OCI-LY1 (cell line): ENCODE measurements around the gene VENTX.

ENCODE experiments used
- H2AFZ ChIP-seq: fragments of 200-600 bp; sonication (generic), shearing (Covaris generic); 2 replicates; pipeline ENCODE4 v1.6.0; 2014; ENCODE audit warnings: antibody characterized with exemption, mild to moderate bottlenecking, low read length
- H3F3A ChIP-seq: fragments of 200-600 bp; sonication (generic), shearing (Covaris generic); 2 replicates; pipeline ENCODE4 v1.6.0; 2014; ENCODE audit warnings: mild to moderate bottlenecking, antibody characterized with exemption, low read length, moderate library complexity; ENCODE audit not compliant: insufficient read depth
- H3K27ac ChIP-seq: fragments of 200-600 bp; sonication (generic); 2 replicates; pipeline ENCODE4 v1.5.1; 2014; ENCODE audit warnings: low read length, mixed run types, mild to moderate bottlenecking, low read depth; ENCODE audit not compliant: poor library complexity, severe bottlenecking
- H3K27me3 ChIP-seq: fragments of 200-600 bp; sonication (generic); 2 replicates; pipeline ENCODE4 v1.6.0; 2014; ENCODE audit warnings: antibody characterized with exemption, mild to moderate bottlenecking, low read length, moderate library complexity; ENCODE audit not compliant: insufficient read depth
- H3K36me3 ChIP-seq: fragments of 200-600 bp; sonication (generic); 2 replicates; pipeline ENCODE4 v1.6.1; 2014; ENCODE audit warnings: mild to moderate bottlenecking, antibody characterized with exemption, low read length, moderate library complexity, mixed read lengths; ENCODE audit not compliant: insufficient read depth
- H3K4me1 ChIP-seq: fragments of 200-600 bp; sonication (generic); 2 replicates; pipeline ENCODE4 v1.5.1; 2014; ENCODE audit warnings: mild to moderate bottlenecking, low read length, moderate library complexity; ENCODE audit not compliant: insufficient read depth, severe bottlenecking
- H3K4me2 ChIP-seq: fragments of 200-600 bp; sonication (generic), shearing (Covaris generic); 2 replicates; pipeline ENCODE4 v1.6.1; 2014; ENCODE audit warnings: low read length
- H3K4me3 ChIP-seq: fragments of 200-600 bp; sonication (generic); 2 replicates; pipeline ENCODE4 v1.5.1; 2014; ENCODE audit warnings: low read length, low read depth, mild to moderate bottlenecking, mixed read lengths; ENCODE audit not compliant: poor library complexity, severe bottlenecking
- H3K79me2 ChIP-seq: fragments of 200-600 bp; shearing (Covaris generic); 2 replicates; pipeline ENCODE4 v1.6.1; 2016; ENCODE audit warnings: mixed run types, low read length, mixed read lengths; ENCODE audit not compliant: insufficient read depth
- H3K9ac ChIP-seq: fragments of 200-600 bp; sonication (generic), shearing (Covaris generic); 2 replicates; pipeline ENCODE4 v1.6.1; 2014; ENCODE audit warnings: mild to moderate bottlenecking, low read length, mixed read lengths
- H3K9me2 ChIP-seq: fragments of 200-600 bp; sonication (generic), shearing (Covaris generic); 2 replicates; pipeline ENCODE4 v1.6.1; 2014; ENCODE audit warnings: low read depth, mild to moderate bottlenecking, low read length, mixed read lengths
- H3K9me3 ChIP-seq: fragments of 200-600 bp; shearing (Covaris generic); 2 replicates; pipeline ENCODE4 v1.6.1; 2014; ENCODE audit warnings: low read length, mixed read lengths
- H4K20me1 ChIP-seq: fragments of 200-600 bp; sonication (generic), shearing (Covaris generic); 2 replicates; pipeline ENCODE4 v1.6.0; 2016; ENCODE audit warnings: mild to moderate bottlenecking, low read length; ENCODE audit not compliant: insufficient read depth
- CTCF ChIP-seq: fragments of 200-600 bp; sonication (generic), shearing (Covaris generic); IDR thresholded peaks from 2 replicates; pipeline ENCODE4 v1.5.1; 2017; ENCODE audit warnings: mild to moderate bottlenecking, antibody characterized with exemption, low read length, moderate library complexity, mixed read lengths
- EZH2 ChIP-seq: fragments of 200-600 bp; sonication (generic), shearing (Covaris generic); IDR thresholded peaks from 2 replicates; pipeline ENCODE4 v1.8.0; 2017; ENCODE audit warnings: borderline replicate concordance, mixed run types, mild to moderate bottlenecking, antibody characterized with exemption, low read length, moderate library complexity, mixed read lengths

Gene VENTX

DNA sequence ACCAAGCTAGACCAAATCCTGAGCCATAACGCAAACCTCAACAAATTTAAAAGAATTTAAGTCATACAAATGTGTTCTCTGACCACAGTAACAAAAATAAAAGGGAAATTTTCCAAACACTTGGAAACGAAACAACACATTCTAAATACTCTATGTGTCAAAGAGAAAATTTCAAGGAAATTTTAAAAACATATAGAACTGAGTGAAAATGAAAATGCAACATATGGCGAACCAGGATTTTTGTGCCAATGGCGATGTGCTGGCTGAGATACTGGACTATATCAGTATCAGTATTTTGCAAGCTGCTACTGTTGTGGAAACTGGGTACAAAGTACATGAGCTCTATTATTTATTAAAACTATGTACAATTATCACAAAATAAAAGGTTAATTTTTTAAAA is 43.5 kb upstream of the VENTX start:
- H3K9me3 ChIP-seq = no peaks in the 10 kb centered on the region
- no peaks in the 10 kb centered on the region for H3K79me2 ChIP-seq
- H3K4me2 ChIP-seq = no peak overlapping the region
- H2AFZ ChIP-seq = no peak overlapping the region
- TF ChIP-seq CTCF (no peak), EZH2 (no peak)
- no peaks in the 10 kb centered on the region for H3K27me3 ChIP-seq
- H3F3A ChIP-seq = no peaks in the 10 kb centered on the region
- H3K4me3 ChIP-seq = no peak overlapping the region
- H3K9ac ChIP-seq = no peak overlapping the region
- H3K27ac ChIP-seq = no peak overlapping the region
- no peaks in the 10 kb centered on the region for H3K9me2 ChIP-seq
- H4K20me1 ChIP-seq = no peaks in the 10 kb centered on the region
- H3K4me1 ChIP-seq = no peaks in the 10 kb centered on the region
- H3K36me3 ChIP-seq = no peaks in the 10 kb centered on the region

GRCh38 chr10:133195096-133195495 is 42.6 kb upstream of the VENTX start:
- H3K4me1 ChIP-seq = no peaks in the 10 kb centered on the region
- no peaks in the 10 kb centered on the region for H3F3A ChIP-seq
- H3K27ac ChIP-seq = no peak overlapping the region
- no peaks in the 10 kb centered on the region for H3K36me3 ChIP-seq
- H3K4me3 ChIP-seq = no peak overlapping the region
- H3K27me3 ChIP-seq = no peaks in the 10 kb centered on the region
- H2AFZ ChIP-seq = no peak overlapping the region
- H3K9me3 ChIP-seq = no peaks in the 10 kb centered on the region
- no peaks in the 10 kb centered on the region for H3K9me2 ChIP-seq
- TF ChIP-seq EZH2 (no peak), CTCF (no peak)
- H4K20me1 ChIP-seq = no peaks in the 10 kb centered on the region
- no peak overlapping the region for H3K9ac ChIP-seq
- H3K4me2 ChIP-seq = no peak overlapping the region
- H3K79me2 ChIP-seq = no peaks in the 10 kb centered on the region

DNA sequence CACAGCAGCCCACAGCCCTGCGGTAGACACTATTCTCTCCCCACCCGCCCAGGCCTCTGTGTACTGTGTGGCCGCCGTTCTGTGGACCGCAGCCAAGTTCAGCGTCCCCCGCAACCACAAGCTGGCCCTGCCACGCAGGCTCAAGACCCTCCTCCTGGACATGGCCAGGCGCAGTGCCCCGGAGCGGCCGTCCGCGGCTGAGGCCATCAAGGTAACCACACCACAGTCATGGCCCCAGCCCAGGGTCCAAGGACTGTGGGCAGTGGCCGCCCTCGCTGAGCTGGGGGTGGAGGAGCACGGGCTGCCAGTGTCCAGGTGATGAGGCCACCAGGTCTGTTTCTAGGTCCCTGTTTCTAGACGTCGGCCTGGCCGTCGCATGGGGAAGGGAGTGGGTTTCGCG is 42.0 kb upstream of the VENTX start:
- Histone ChIP-seq H3K36me3 (no peaks in the 10 kb centered on the region), H3K4me2 (no peak overlapping the region), H3K4me1 (no peaks in the 10 kb centered on the region), H3K9ac (no peak overlapping the region), H2AFZ (no peak overlapping the region), H3K4me3 (no peak overlapping the region), H3K27me3 (no peaks in the 10 kb centered on the region), H3K9me2 (no peaks in the 10 kb centered on the region), H4K20me1 (no peaks in the 10 kb centered on the region), H3K79me2 (no peaks in the 10 kb centered on the region), H3F3A (no peaks in the 10 kb centered on the region), H3K9me3 (no peaks in the 10 kb centered on the region), H3K27ac (no peak overlapping the region)
- TF ChIP-seq CTCF (no peak), EZH2 (no peak)
